ENCODE results near the gene PTPRG.

DNA sequence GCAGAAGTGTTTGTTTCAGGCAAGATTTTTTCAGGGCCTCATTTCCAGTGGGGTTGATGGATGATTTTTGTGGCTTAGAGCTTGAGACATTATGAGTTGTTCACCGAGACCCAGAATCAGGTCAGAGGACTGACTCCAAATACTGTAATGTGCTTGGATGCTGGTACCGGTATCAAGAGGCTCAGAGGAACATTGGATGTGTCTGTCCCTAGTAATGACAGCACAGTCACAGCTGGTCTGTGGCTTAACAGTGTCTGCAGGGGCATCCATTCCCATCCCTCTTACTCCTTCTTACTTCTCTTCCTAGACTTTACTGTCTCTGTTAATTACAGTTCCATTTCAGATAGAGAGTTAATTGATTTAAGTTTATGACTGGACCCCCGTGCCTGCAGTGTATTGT lies 107.8 kb downstream of the PTPRG start:
- TF ChIP-seq POLR2AphosphoS5 (IDR thresholded peaks at IDR 0.05; ENCODE audit: low read depth, low read length) = no peak
- no peak for TF ChIP-seq REST (IDR thresholded peaks at IDR 0.05; ENCODE audit: insufficient read depth in 1 of 2, low read depth in 2 of 2, low read length in 2 of 2)
- no peak for TF ChIP-seq TAF1 (IDR thresholded peaks at IDR 0.05; ENCODE audit: borderline replicate concordance, insufficient read depth, low read length)
- TF ChIP-seq SIN3A (IDR thresholded peaks at IDR 0.05; ENCODE audit: borderline replicate concordance, insufficient read depth, low read length) = no peak

Data from PFSK-1 (cell line).